HL-60/S4 (cell line): ENCODE results near the gene CRHR1.

Source experiments
- in situ Hi-C: fragments of 300-500 bp; cut with MboI; formaldehyde crosslinking; loops from 2 replicates; pipeline ENCODE4 v1.14.3; 2022; ENCODE audit warnings: low sequenced_read_pairs

CRHR1 gene

DNA sequence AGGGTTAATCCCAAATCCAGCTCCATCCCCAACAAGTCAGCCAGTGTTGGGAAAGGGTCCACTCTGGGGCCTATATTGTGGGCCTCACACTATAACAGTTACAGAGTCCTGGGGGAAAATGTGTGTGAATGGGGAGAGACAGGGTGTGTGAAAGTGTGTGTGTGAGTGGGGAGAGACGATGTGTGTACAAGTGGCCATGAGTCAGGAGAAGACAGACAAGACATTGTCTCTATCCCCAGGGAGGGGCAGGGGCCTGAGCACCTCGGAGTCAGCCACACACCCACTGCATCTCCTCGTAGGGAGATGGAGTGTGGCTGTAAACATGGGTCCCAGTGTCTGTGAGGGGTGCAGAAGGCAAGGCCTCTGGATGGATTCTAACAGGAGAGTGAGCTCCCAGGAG lies 2.9 kb downstream of the CRHR1 start:
- in situ Hi-C loops: no loop called here

DNA sequence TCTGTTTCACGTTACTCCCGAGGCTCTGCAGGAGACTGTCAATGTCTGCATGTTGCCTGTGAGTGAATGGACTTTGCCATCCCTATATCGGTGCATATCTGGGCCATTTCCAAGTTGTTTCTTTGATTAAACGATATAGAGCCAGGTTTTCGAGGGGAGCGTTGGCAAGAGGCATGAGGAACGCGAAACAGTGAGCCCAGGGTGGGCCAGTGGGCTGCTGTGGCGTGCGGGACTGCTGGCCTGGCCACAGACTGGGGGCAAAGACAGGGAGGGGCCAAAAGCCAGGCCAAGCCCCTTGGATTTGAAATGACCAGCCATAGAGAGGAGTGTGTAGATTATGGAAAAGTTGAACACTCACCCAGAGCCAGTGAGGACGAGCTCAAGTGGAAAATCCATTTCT lies 3.5 kb downstream of the CRHR1 start:
- in situ Hi-C loops: no loop called here

DNA sequence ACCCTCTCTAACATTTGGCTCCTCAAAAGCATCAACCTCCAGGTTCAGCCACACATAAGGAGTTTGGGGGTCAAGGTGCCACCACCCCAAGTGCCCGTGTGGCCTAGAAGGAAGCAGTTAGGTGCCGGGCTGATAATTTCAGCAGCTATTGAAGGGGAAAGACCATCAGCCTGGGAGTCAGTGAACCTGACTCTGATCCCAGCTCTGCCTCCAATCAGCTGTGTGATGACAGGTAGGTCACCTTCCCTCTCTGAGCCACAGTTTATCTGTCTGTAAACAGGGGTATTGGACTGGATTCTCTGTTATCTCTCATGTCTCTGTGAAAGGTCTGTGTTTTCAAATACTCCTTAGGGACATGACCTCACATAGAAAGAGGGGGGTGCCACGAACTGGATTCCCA lies 3.9 kb downstream of the CRHR1 start:
- in situ Hi-C loops: no loop called here

DNA sequence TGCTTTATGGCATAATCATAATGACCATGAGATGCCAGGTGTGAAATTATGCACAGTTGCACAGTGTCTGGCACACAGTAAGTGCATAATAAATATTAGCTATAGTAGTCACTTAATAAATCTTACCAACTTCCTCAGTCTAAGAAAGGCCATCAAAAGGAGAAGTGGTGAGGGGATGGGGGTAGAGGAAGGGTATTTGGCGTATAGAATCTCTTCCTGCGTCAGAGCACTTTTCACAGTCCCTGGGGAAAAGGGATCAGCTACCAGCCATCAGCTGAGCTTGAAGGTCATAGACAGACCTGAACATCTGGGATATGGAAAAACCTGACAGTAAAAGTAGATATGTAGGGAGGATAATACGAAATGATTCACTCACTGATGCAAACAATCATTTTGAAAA lies 5.8 kb downstream of the CRHR1 start:
- in situ Hi-C loops: no loop called here

DNA sequence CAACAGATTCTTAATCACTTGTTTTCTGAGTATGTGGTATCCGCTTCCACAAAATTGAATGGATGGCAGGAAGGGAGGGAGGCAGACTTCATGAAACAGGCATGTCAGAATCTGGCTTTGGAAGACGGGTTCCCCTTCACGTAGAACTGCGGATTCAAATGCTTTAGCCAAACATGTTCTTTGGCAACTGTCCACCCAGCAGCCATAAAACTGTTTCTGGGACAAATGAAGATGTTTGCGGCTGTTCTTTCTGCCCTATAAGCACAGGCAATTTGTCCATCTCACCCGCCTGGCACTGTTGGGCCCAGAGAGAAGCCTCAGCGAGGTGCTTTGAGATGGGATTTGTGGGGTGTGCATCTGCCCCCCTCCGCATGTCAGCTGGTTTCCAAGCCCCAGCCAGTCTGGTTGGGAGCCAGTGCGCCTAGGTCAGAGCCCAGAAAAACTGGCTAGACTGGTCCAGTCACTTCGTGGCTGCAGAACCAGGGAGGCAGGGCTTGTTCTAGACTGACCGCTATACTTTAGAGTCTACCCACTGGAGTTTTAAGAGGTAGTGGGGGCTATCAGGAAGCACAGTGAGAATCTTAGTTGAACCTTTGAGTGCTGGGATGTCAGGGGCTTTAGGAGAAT lies 6.3 kb downstream of the CRHR1 start:
- in situ Hi-C loops: no loop called here

DNA sequence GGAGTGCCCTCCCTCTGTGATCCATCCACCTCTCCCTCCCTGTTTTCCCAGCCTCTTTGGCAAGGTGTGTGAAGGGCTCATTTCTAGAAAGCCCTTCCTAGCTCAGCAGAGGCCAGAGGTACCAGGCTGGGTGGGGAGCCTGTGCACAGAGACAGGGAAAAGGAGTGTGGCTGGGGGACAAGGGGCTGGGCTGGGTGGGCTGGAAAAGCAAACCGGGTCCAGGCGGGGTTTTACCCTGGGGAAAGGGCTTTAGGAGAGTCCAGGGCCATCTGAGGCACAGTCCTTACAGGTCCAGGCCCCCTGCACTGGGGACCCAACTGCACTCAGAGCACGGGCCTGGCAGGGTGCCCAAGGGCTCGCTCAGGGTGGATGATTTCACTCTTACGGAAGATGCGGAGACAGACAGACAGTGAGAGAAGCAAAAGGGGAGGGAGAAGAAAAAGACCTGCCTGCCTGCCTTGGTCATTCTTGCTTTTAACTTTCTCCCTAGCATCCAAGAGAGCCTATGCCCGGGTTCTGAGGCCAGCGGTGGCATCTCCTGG lies 7.0 kb downstream of the CRHR1 start:
- in situ Hi-C loops: no loop called here

DNA sequence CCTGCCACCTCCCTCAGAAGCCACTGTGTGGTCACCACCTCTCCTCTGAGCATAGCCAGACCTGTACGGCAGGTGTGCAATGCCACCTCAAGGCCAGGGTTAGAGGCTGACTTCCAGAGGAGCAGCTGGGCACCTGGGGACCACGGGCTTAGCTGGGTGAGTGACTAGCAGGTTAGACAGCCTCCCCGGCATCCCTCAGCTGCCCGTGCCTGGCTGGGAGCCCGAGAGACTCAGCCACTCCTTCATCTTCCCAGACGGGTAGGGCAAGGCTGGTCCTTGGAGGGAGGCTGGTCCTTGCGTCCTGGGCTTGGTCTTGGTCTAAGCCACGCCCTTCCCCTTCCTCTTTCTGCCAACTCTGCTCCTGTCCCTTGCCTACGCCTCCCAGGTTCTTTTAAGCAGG lies 7.8 kb downstream of the CRHR1 start:
- in situ Hi-C loops: no loop called here

DNA sequence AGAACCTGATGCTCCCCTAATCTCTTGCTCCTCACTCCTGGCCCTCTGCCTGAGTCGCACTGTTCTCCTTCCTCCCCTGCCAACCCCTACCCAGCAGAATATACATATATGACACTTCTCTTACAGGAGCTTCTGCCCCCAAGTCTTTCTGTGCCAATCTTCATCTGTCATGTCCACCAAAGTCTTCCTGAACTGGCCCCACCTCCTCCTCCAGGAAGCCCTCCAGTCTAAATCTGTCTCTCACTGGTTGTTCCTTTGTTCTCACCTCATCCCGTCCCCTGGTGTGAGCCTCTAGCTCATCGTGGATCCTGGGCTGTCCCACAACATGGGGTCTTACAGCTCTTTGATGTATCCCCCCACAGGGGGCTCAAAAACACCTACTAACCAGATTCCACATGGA lies 8.3 kb downstream of the CRHR1 start:
- in situ Hi-C loops: no loop called here

DNA sequence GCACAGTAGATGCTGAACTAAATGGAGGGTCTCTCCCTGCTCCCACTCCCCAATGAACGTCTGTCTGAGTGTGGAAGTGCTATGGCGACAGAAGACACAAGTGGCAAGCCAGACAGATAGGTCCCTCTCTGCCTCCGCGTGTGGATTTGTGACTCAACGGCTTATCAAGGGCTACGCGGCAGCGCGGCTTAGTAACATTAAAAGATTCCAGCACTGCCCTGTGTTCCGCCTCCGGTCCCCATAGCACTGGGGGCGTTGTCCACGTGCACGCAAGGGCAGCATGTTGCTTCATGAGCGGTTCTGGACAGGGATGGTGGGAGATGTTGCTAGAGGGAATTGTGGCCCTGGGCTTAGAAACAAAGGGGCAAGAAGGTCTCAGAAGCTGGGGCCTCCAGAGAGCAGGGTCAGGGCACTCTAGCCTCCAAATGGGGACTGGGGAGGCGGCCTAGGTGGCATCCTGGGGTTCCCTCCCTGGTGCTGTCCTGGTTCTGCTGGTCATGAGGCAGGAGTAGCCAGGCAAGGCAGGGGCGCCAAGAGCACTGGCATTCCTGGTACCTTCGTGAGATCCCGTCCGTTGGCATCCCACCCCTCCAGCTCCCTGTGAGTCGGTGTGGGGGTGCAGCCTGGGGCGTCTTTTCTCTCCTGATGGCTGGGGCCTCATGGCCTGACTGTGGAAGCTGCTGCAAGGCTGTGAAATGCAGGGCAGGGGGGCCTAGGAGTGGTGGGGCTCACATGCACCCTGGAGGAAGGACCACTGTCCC lies 9.1 kb downstream of the CRHR1 start:
- in situ Hi-C loops: no loop called here

DNA sequence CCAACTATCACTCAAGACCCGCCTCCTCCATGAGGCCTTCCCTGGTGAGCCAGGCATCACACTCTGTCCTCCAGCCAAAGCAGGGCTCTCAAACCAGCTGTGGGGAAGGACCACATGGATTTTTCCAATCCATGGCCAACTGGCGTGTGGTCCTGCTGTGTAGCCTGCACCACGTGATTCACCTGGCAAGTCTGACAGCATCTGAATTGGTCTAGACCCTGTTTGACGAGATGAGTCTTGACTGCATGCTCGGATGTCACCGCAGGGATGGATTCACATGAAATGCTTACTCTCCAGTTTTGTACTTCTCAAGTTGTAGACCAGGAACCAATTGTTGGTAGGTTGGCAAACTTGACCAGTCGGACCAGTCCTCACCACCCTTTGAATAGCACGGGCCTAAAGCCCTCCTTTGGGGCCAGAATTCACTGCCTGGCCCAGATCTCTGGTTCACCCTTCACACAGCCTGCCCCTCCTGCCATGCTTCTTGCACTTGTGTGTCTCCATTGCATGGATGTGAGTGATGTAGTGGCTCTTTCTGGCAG lies 9.9 kb downstream of the CRHR1 start:
- in situ Hi-C loops: no loop called here

DNA sequence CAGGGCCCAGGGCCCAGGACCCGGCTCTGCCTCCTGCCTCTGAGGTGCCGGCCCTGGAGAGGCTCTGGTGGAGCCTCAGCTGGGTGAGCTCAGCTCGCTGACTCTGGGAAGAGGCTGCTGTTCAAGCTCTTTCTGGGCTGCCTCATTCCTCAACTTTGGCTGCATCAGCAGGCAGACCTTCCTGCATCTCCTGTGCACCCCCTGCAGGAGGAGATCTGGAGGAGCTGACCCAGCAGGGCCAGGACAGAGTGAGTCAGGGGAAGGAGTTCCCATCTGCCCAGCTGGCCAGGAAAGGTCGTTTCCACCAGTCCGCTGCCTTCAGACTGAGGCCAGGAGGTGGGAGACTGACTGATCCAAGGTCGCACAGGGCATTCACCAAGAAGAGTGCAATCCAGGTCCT lies 10.7 kb downstream of the CRHR1 start:
- in situ Hi-C loops: no loop called here

DNA sequence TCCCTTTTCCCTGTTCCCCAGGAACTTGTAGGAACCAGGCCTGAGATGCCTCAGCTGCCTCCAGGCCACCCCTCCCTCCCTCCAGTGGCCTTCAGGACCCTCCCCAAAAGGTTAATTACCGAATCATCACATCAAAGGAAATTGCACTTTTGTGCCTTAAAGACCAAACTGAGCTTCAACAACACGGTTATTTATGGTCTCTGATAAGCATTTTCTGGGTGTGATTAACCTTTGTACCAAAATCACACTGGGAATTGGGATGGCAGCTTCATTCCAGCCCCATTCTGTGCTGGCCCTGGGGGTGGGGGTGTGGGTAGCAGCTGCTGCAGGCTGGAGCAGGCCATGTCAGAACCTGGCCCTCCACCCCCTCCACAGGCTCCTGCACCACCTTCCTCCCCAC lies 16.7 kb downstream of the CRHR1 start:
- in situ Hi-C loops: no loop called here

DNA sequence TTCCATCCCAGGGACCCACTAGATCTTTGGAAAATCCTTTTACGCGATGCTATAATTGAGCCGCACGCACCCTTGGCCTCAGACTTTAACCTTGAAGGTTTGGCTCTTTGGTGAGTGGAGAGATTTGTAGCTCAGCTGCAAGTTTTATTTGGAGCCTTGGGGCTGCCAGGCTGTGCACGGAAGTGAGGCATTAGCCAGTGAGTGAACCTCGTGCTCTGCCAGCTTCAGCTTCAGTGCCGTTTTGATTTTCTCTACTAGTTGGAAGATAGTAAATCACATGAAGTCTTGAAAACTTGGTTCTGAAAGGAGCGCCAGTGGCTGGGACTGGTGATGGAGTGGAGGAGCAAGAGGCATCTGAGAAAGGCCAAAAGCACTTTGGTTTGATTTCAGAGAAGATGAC lies 17.3 kb downstream of the CRHR1 start:
- in situ Hi-C loops: no loop called here

DNA sequence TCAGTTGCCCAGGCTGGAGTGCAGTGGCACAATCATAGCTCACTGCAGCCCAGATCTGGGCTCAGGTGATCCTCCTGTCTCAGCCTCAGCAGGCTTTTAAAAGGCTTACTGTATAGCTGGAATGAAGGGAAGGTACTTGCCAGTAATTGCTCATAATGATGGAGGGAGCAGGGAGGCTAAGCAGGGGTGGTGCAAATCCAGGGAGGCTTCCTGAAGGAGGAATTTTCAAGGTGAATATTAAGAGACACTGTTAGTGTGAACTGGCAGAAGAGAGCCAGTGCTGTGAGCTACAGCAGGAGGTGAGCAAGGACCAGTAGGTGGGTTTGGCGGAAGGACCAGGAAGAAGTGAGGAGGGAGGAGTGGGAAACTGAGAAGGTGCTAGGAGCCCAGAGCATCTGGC lies 24.7 kb downstream of the CRHR1 start:
- in situ Hi-C loops: no loop called here

DNA sequence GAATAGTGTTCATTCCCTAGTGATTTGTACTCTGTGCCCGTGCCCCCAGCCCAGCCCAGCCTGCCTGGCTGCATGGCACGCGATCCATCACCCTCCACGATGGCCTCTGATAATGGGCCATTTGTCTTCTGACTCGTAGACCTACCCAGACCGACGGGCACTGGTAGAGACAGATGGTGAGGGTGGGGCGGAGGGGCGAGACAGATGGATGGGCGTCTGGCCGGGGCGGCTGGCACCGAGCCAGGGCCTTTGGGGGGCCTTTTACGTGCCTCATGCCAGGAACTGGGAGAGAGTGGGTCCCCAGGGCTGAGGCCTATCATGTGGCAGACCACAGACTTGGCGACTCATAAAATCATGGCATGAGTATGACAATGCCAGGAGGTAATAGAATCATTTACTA lies 25.4 kb downstream of the CRHR1 start:
- in situ Hi-C loops: no loop called here

DNA sequence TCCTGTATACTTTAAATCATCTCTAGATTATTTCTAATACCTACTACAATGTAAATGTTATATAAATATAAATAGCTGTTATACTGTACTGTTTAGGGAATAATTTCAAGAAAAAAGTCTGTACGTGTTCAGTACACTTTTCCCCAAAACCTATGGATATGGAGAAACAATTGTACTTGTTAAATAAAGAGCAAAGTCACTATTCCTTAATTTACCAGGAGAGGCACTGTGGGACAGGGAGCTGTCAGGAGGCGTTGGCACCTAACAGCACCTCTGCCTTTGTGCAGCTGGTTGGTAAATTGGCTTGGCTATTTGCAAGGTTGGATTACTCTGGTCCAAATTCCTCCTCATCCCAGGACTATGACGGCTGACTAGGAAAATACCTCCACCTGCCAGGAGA lies 28.0 kb downstream of the CRHR1 start:
- in situ Hi-C loops: no loop called here

DNA sequence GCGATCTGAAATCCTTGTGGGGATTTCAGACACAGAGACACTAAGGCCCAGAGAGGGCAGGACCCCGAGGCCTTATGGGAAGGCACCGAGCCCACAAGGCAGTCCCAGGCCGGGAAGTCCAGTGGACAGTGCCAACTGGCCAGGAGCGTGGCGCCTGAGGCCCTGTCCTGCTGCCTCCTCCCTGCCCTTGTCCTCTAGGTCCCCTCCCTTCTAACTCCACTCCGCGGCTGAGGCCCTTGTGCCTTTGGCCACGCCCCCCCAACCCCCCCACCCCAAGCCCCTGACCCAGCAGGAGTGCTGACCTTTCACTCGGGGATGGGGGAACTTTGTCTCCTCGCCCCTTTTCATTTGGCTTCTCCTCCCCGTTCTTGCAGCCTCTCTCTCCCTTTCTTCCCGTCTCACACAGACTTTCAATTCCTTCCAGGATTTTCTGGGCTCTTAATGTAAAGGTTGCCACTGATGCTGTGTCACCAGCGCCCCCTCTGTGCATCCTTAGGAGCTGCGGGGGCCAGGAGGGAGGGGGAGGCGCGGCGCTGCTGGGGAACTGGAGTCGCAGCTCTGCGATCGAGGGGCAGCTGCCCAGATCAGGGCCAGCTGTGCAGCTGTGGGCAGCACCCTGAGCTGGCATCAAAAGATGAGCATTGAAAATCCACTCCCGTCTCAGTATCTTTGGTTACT lies 29.1 kb downstream of the CRHR1 start:
- in situ Hi-C loops: no loop called here

DNA sequence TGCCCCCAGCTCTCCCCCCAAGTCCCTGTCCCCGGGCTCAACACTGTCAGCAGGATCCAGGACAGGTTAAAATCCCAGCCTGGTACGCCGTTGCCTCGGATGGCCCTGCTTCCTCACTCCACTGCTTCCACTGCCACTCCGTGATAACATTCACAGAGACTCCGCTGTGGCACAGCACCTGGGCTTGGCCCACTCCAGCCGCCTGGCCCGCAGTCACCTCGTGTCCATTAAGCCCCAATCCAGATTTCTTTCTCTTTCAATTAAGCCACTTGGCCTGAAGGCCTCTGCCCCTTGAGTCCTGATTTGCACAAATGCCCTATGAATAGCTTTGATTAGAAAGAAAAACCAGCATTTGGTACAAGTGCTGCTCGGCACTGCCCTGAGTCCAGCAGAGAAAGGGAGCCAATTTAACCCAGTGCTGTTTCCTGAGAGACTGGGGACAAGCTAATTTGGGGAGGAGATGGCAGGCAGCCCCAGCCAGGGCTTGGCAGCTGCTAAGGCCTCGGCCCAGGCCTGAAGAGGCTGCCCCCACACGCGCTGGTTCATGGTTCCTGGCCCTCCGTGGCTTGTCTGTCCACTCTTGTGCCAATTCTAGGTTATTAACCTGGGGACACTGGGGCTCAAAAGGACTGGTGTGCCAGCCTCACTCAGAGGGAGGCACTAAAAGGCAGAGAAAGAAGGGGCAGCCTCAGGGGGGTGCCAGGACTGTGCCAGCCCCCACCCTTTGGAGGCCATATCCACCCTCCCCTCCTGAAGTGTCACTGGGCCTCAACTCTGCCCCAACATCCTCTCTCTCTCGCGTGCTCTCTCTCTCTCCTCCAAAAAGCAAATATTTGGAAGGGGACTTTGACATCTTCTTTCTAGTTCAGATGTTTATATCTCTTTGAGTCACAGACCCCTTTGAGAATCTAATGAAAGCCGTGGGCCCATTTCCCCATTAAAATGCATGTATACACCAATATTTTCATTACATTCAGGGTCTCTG lies 30.8 kb downstream of the CRHR1 start:
- in situ Hi-C loops: no loop called here

DNA sequence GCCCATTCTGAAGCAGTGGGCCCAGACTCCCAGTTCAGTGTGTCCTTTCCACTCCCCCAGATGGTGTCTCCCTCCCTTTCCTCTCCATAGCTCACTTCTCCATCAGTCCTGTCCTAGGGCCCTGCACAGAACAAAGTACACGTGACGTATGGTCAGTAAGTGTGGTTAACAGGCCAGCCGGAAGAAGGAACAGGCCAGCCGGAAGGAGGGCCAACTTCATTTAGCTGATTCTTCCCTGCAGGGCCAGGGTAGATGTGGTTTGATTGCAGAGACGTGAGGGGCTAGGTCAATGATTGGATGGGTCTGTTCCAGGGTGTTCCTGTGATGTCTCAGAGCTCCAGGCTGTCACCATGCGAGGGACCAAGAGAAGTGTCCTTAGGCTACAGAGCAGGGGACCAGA lies 31.6 kb downstream of the CRHR1 start:
- in situ Hi-C loops: no loop called here

DNA sequence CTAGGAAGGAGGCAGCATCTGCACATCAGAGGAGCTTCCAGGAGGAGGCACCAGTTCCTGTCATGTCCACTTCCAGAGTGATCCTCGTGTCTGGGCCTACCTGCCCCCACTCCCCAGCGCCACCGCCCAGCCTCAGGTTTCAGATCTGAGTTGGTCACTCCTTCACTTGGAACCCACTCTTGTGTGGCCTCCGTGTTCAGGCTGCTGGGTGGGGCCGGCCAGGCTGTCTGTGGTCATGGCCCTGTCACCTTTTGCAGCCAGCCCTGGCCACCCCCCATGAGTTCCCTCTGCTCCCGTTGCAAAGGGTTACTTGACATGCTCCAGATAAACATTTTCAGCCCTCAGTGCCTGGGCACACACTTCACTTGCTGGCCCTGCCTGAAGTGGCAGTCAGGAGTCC lies 33.9 kb downstream of the CRHR1 start:
- in situ Hi-C loops: no loop called here

DNA sequence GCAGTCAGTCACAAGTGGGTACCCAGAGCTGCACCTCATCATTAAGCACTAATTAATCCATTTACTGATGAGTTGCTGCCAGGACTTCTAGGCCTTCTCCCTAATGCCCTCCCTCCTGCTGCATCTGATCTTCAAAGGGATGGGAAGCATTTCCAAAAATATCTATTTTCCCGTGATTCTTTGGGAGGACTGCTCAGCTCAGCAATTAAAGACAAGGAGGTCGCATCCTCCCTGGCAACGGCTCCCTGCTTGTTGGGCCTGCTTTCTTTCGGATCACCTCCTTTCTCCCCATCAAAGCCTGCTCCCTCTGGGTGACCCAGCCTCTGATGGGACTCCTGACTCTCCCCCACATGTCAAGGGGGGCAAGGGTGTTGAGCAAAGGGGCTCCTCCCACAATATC lies 34.6 kb downstream of the CRHR1 start:
- in situ Hi-C loops: no loop called here
